ENCODE results near the gene ACTR1B.
"Not testable (repeated sequence)": the region's sequence is repeated elsewhere in the genome, so short reads cannot be mapped to it uniquely, and the experiment has no call there.

ACTR1B gene

GRCh38 chr2:97615746-97616145 lies 48.1 kb downstream of the ACTR1B start:
- not testable (repeated sequence) for DNase-seq (ENCODE audit: low spot score)

GRCh38 chr2:97611895-97612294 lies 51.9 kb downstream of the ACTR1B start:
- not testable (repeated sequence) for DNase-seq (ENCODE audit: low spot score)

GRCh38 chr2:97608745-97609144 lies 55.1 kb downstream of the ACTR1B start:
- DNase-seq (ENCODE audit: low spot score) = not testable (repeated sequence)
